GM19043 (cell line): Measurements from ENCODE around the gene ERICH3.
A peak's percentile ranks its signal among the peaks of the same experiment; 100 is the strongest.

Experiments
- ATAC-seq: cut with Tn5 transposase; IDR thresholded peaks from one replicate; pipeline ENCODE4 v1.9.1; 2021; ENCODE audit warnings: low read depth; ENCODE audit not compliant: unreplicated experiment

Gene ERICH3

DNA sequence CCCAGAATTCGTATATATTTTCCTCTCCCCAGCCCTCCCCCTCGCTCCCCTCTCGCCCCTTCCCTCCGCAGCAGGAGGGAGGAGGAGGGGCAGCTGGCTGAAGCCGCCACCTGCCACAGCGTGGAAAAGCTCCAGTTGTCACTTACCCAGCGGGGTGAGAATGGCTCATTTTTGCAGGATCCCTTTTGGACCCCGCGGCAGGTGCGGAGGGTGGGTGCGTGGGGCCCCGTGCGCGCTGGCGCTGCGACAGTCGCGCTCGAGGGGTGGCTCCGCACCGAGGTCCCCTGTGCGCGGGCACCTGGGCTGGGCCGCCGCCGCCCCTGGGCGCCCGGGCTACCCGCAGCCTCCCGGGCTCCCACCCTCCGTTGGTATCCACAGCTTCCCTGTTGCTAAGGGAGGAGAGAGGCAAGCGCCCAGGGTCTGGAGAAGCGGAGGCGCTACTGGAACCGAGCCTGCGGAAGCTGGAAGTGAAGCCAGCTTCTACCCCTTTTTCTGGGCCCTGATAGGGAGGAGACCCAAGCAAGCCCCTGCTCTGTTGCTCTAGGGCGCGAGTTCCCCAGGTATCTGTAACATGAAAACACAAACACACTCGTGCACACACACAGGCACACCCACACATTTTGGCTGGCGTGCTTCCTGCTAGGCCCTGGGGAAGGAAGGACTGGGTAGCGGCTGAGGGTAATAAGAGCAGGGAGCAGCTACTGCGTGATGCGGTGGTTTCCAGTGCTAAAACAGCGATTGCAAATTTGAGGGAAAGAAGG lies at the start of gene ERICH3:
ERICH3 (minus strand) TSS at position 442 of the 761 bp plus-strand sequence; CDS start at position 169, 273 bp downstream.
- ATAC-seq: peak; percentile 42

DNA sequence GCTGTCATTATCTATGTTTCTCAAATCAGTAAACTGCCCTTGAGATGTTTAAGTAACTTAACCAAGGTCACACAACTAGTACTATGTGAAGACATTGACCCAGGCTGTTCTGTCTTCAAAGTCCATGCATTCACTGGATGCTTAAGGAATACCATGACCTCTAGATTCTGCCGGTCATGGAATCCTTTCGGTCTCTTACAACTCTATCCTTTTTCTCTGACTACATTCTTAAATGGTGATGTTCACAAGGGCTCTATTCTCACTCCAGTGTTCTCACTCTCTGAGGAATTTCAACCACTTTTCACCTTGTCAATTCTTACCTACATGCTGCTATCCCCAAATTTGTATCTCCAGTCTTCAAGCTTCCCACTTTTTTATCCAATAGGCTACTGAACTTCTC lies 44.0 kb upstream of the ERICH3 start:
- no peak for ATAC-seq

DNA sequence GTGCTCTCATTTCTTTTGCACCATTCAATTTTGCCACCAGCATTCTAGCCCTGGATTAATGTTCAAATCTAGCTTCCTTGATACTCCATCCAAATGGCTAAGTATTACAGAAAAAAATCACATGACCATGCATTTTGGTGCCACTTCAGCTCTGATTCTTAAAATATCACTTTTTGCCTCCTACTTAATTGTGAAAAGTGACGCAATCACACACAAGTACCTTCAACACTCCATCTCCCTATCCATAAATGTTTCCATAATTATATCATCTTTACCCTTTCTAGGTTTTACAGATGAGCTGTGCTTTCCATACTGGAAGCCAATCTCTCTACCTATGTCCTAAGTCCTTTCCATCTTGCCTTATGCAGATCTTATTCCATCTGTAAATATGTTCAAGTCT lies 43.2 kb upstream of the ERICH3 start:
- no peak for ATAC-seq

GRCh38 chr1:74715806-74716205 lies 42.2 kb upstream of the ERICH3 start:
- ATAC-seq: no peak

- ATAC-seq: no peak
Measured at GRCh38 chr1:74715236-74715502, 41.6 kb upstream of the ERICH3 start.

- peak; percentile 57 for ATAC-seq
Measured at GRCh38 chr1:74714429-74715235, 41.0 kb upstream of the ERICH3 start.

GRCh38 chr1:74713849-74714248 lies 40.3 kb upstream of the ERICH3 start:
- ATAC-seq: peak; percentile 8

DNA sequence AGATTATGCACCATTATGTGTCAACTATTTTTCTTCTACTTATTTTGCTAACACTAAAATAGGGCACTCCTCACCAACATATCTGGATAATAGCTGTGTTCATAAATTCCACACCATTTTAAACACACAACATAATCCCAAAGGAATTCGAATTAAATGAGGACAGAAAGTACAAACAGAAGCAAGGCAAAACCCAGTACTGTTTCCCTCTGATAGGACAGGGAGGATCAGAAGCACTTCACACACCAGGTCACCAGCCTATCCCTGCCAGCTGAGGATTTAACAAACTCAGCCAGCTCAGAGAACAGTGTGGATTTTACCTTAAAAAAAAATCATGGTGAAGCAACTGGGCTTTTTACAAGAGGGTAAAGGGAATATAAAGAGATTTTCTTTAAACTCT lies 39.3 kb upstream of the ERICH3 start:
- ATAC-seq: no peak

GRCh38 chr1:74703386-74704182 lies 30.0 kb upstream of the ERICH3 start:
- no peak for ATAC-seq

DNA sequence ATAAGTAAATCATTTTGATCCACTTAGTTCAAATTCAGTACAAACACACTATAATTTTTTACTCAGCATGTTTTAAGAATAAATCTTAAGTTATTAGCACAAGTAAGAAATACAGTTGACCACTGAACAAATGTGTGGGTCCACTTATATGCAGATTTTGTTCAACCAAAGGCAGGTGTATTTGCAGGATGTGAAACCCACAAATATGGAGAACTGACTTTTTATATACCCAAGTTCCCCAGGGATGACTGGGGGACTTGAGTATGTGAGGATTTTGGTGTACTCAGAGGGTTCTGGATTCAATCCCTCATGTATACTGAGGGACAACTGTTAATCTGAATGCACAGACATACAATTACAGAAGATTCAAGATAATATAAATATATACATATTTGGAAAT lies 25.7 kb upstream of the ERICH3 start:
- peak; percentile 33 for ATAC-seq

DNA sequence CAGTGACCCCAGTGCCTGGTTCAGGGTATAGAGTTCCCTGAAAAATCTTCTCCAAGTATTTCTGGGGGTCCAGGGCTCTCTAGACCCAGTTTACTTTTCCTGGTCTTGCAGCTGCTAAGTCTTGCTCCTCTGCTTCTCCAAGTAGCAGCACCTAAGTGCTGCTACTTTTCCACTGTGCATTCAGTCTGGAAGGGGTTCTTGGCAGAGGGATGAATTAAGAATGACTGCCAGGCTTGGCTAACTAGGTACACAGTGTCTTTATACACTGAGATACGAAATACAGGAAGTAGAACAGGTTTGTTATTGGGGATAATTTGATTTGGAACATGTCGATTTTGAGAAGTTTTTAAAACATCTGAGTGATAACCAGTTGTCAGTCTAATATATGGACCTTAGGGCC lies 24.2 kb upstream of the ERICH3 start:
- ATAC-seq: no peak

DNA sequence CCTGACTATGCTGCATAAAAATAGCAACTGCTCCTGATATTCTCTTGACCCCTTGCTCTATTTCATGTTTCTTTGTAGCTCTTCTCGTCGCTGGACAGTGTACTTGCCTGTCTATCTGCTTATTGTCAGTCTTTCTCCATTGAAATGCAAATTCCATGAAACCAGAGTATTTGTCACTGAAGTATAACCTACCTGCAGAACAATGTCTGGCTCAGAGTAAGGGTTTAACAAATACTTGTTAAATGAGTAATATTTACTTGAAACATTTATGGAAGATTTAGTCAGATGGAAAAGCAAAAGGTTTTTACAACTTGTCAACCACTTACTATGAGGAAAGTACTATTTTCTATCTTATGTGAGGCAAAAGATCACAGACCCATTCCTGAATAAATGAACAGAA lies 19.9 kb upstream of the ERICH3 start:
- no peak for ATAC-seq

- no peak for ATAC-seq
Measured at GRCh38 chr1:74690909-74691308, 17.3 kb upstream of the ERICH3 start.

DNA sequence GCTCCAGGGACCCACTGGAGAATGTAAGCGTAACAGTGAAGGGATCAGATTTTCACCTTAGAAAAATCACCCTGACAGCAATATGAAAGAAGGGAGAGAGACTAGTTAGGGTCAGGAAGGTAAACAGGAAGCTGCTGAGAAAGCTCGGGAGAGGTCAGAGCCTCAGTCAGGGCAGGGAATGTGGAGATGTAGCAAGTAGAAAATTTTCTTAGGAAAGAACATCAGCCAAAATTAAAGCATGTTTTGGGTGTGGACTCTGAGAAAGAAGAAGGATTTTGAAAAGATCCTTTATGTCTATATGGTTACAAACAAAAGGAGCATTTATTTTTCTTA lies 16.7 kb upstream of the ERICH3 start:
- ATAC-seq: no peak

- peak; percentile 69 for ATAC-seq
Measured at GRCh38 chr1:74689621-74690363, 16.2 kb upstream of the ERICH3 start.

GRCh38 chr1:74686928-74687327 lies 13.3 kb upstream of the ERICH3 start:
- ATAC-seq: no peak

GRCh38 chr1:74684301-74684700 lies 10.7 kb upstream of the ERICH3 start:
- no peak for ATAC-seq

- ATAC-seq: no peak
Measured at GRCh38 chr1:74683656-74684055, 10.1 kb upstream of the ERICH3 start.

- ATAC-seq: no peak
Measured at GRCh38 chr1:74681851-74682250, 8.3 kb upstream of the ERICH3 start.

- ATAC-seq: peak; percentile 78
Measured at GRCh38 chr1:74681449-74681848, 7.9 kb upstream of the ERICH3 start.

DNA sequence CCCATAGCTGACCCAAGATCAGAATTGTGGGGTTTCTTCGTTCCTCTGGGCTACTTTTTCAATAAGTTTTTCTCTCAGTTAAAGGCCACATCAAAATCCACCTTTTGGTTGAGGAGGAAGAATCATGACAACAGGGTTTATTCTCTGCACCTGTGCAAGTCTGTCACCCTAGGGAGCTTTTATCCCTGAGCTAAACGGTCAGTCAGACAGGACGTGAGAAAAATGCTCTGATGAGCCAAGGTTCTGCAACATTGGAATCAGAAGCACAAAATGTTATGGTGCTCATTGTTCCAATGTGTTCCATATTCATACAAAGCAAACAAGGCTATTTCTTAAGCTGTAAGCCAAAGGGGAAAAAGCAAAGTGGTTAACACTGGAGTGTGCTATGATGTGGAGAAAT lies 7.4 kb upstream of the ERICH3 start:
- peak; percentile 39 for ATAC-seq
